AG09309 (cell line): ENCODE measurements around the gene MYL12A.
A peak's percentile ranks its signal among the peaks of the same experiment; 100 is the strongest.

Experiments
- DNase-seq: peaks from one replicate; pipeline ENCODE4 v3.0.0-alpha.2; 2010; ENCODE audit warnings: low read depth
- H3K4me3 ChIP-seq: 2 replicates; pipeline ENCODE4 v1.5.1; 2011; ENCODE audit warnings: mild to moderate bottlenecking, low read depth, low read length, moderate library complexity; ENCODE audit not compliant: control insufficient read depth
- CTCF ChIP-seq: IDR thresholded peaks from 2 replicates; pipeline ENCODE4 v1.5.1; 2011; ENCODE audit warnings: mild to moderate bottlenecking, low read depth, low read length, inconsistent platforms; ENCODE audit not compliant: insufficient read depth, control insufficient read depth; ENCODE audit errors: missing control alignments

MYL12A gene

DNA sequence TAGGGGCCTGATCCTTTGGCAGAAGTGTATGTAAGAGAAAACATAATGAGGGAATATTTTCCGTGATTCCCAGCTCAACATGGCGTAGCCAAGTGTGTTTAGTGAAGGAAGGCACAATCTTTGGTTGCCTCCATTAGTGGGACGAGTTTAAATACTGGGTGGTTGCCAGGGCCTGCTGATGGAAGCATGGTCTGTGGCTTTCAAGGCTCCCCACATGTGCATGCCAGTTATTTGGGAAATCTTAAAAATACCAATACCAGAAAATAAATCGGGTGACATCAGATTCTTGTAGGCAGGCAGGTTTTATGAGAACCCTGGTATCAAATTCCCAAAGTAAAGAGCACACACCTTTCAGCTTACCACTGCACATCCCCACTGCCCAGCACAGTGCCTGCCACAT, 7.1 kb downstream of the MYL12A start:
- no peak overlapping the region for H3K4me3 ChIP-seq
- no peak for TF ChIP-seq CTCF
- no peak for DNase-seq

DNA sequence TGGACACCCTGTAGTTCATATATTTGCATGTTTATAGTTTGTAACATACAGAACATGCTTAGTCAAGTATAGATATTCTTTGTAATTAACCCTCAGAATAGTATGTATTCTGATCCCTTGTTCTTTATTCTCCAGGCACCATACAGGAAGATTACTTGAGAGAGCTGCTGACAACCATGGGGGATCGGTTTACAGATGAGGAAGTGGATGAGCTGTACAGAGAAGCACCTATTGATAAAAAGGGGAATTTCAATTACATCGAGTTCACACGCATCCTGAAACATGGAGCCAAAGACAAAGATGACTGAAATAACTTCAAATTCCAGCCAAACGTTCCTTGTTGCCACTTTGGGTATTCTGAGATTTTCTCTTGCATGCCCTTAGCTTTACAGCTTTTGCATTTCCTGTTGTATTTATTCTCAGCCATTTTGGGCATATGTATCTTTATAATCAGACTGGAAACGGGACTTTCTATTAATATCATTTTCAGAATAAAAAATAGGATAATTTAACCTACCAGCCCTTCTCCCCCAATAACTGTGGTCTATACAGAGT, 8.1 kb downstream of the MYL12A start:
- DNase-seq = no peak
- no peak overlapping the region for H3K4me3 ChIP-seq
- no peak for TF ChIP-seq CTCF

DNA sequence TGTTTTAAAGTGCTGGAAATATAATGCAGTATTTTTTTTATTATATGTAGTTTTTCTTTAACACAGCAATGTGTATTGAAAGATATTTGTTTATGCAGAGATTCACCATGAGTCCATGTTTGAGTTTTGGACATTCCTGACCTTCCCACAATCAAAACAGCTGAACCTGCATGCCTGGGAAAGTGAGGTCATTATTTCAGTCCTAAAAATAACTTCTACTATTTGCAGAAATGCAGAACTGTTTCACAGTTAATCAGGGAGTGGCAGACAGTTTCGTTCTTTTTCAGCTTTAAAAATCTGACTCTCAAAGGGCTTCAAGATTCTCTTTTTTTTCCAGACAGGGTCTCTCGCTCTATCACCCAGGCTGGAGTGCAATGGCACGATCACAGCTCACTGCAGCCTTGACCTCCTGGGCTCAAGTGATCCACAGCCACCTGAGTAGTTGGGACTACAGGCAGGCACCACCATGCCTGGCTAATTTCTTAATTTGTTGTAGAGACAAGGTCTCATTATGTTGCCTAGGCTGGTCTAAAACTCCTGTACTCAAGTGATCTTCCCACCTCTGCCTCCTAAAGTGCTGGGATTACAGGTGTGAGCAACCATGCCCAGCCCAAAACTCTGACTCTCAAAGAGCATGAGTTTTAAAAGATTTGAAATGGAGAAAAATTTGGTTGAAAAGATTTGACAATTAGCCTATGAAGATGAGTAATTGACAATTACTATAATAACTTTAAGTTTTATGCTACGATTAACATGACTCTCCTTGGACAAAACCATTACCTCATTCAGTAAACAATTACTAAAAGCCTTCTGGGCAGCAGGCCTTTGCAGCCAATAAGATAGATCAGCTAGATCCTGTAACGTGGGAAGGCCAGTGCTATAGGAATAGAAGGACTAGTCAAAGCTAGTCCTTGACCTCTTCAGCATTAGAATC, 9.4 kb downstream of the MYL12A start:
- DNase-seq = no peak
- H3K4me3 ChIP-seq = no peak overlapping the region
- TF ChIP-seq CTCF = no peak

GRCh38 chr18:3257627-3258120, 10.1 kb downstream of the MYL12A start:
- no peak for TF ChIP-seq CTCF
- H3K4me3 ChIP-seq = no peak overlapping the region
- no peak for DNase-seq

DNA sequence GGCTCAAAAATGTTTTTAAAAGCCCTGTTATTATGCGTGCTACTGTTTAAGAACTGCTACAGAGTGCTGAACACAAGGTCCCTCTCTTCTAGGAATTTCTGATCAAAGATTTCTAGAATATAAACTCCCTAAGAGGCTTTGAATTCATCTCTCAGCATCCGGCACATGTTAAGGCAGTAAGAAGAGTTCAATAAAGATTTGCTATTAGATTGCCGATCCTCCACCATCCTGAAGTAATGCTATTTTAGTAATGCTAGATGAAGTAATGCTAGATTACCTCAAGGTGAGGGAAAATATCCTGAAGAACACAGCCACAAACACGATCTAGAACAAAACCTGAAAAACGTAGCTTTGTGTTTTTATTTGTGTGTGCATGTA, 13.4 kb downstream of the MYL12A start:
- H3K4me3 ChIP-seq = peak overlapping the region; percentile 81
- DNase-seq = no peak
- no peak for TF ChIP-seq CTCF

DNA sequence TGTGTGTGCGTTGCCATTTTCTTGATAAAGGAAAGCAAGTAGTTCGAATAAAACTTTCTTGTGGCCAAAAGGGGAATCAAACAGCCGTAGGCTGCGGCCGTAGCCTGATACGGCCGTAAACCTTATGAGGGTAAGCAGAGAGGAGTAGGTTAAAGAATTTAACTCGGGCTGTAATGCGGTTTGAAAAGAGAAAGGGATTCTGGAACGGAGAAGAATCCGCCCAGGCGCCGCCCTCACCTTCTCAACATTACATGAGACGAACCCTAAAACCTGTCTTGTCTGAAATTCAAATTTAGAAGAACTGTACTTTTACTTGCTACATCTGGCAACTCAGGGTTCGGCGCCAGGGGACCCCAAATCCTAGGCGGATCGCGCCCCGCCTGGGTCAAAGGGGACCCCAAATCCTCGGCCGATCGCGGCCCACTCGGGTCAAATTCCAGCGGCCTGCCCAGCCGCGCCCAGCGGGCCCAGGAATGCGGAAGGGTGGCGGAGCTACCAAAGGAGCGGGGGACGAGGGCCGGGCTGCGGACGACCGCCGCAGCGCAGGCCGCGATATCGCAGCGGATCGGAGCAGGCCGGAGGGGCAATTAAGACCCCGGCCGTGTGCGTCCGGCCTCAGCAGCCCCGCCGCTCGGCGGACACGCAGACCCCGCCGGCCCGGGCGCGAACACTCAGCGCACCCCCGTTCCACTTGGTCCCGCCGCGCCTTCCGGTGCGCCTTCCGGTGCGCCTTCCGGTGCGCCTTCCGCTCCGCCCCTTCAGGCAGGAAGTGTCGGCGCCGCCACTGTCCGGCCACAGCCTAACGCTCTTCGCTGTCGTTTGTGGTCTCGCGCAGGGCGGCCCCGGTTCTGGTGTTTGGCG, 14.0 kb downstream of the MYL12A start, which contains the start of gene MYL12B:
Gene MYL12B, plus strand, starts transcription at position 761 of the 861 bp plus-strand sequence. CDS start 10,766 bp downstream, outside the sequence.
- H3K4me3 ChIP-seq = peak within 1 kb of the TSS; percentile 81
- no peak for DNase-seq
- no peak for TF ChIP-seq CTCF
